NCI-H69 (cell line): Measurements from ENCODE around the gene HBA1.
"Not testable (repeated sequence)": the region's sequence is repeated elsewhere in the genome, so short reads cannot be mapped to it uniquely, and the experiment has no call there.

ENCODE experiments used
- DNase-seq: peaks from one replicate; lab custom pipeline; 2025; lab: John Stamatoyannopoulos, UW

HBA1 gene

DNA sequence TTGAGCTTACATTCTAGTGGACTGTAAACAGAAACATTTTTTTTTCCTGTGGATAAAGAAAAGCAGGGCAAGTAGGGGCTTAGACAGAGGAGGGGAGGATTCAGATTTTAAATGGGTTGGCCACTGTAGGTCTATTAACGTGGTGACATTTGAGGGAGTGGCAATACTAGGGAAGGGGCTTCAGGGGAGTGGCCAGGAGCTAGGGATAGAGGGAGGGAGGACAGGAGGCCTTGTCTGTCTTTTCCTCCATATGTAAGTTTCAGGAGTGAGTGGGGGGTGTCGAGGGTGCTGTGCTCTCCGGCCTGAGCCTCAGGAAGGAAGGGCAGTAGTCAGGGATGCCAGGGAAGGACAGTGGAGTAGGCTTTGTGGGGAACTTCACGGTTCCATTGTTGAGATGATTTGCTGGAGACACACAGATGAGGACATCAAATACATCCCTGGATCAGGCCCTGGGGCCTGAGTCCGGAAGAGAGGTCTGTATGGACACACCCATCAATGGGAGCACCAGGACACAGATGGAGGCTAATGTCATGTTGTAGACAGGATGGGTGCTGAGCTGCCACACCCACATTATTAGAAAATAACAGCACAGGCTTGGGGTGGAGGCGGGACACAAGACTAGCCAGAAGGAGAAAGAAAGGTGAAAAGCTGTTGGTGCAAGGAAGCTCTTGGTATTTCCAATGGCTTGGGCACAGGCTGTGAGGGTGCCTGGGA, 17.2 kb upstream of the HBA1 start:
- peak; percentile 49 for DNase-seq

DNA sequence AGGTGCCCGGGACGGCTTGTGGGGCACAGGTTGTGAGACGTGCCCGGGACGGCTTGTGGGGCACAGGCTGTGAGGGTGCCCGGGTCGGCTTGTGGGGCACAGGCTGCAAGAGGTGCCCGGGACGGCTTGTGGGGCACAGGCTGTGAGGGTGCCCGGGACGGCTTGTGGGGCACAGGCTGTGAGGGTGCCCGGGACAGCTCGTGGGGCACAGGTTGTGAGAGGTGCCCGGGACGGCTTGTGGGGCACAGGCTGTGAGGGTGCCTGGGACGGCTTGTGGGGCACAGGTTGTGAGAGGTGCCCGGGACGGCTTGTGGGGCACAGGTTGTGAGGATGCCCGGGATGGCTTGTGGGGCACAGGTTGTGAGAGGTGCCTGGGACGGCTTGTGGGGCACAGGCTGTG, 16.2 kb upstream of the HBA1 start:
- DNase-seq = not testable (repeated sequence)

DNA sequence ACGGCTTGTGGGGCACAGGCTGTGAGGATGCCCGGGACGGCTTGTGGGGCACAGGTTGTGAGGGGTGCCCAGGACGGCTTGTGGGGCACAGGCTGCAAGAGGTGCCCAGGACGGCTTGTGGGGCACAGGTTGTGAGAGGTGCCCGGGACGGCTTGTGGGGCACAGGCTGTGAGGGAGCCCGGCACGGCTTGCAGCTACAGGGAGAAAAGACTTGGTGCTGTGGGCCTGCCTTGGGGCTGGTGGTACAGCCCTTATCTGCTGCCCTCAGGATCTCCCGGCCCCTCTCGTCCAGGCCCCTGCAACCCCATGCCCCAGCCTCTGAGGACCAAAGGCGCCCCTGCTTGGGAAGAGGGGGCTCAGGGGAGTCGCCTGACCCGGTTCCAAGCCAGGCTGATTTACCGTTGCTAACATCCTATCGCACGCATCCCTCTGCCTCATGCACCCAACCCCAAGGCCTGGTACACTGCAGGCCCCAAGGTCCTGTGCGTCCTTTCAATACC, 15.7 kb upstream of the HBA1 start:
- DNase-seq = no peak

DNA sequence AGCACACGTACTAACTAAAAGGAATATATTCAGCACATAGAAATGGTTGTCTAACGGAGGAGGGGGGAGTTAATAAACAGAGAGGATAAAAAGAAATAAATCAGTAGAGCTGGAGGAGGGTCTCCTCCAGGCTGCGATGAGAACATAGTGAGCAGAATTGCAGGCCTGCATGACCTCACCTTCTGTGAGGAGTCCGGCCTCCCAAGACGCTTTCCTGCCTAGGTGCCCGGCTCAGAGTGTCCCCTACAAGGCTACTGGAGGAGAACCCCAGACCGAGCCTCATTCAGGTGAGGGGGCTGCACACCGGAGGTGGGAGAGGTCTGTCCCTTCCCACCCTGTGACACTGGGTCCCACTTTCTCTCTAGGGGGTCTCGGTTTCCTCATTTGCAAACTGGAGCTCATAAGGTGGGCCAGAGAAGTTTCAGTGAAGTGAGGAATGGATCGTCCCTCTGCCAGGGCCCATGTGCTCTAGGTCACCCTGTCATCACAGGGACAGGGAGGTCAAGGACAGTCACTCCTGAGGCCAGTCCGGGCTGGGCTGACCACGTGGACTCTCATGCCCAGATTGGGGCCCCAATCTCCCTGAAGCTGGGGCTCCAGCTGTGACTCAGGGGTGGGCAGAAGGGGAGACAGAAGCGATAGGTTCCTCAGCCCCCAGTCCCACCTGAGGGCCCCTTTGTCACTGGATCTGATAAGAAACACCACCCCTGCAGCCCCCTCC, 14.0 kb upstream of the HBA1 start:
- no peak for DNase-seq

DNA sequence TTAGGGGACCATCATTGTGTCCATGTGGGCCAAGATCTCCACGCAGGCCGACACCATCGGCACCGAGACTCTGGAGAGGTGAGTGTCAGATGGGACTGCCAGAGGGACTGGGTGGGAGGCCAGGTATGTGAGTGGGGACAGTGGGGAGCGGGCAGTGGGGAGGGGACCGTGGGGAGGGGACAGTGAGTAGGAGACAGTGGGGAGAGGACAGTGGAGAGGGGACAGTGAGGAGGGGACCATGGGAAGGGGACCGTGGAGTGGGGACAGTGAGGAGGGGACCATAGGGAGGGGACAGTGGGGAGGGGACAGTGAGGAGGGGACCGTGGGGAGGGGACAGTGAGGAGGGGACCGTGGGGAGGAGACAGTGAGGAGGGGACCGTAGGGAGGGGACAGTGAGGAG, 13.3 kb upstream of the HBA1 start:
- DNase-seq = not testable (repeated sequence)

DNA sequence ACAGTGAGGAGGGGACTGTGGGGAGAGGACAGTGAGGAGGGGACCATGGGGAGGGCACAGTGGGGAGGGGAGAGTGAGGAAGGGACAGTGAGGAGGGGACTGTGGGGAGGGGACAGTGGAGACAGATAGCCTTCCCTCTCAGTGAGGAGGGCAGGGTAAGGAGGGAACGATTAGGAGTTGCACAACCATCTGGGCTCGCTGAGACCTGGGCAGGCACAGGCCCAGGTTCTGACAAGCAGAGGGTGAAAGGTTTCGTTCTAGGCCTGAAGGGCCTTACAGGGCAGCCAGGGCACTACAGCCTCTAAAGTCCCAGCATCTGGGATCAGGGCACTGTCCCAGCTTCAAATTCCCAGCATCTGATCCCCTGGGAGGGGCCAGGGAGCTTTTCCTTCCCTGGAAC, 12.8 kb upstream of the HBA1 start:
- not testable (repeated sequence) for DNase-seq

DNA sequence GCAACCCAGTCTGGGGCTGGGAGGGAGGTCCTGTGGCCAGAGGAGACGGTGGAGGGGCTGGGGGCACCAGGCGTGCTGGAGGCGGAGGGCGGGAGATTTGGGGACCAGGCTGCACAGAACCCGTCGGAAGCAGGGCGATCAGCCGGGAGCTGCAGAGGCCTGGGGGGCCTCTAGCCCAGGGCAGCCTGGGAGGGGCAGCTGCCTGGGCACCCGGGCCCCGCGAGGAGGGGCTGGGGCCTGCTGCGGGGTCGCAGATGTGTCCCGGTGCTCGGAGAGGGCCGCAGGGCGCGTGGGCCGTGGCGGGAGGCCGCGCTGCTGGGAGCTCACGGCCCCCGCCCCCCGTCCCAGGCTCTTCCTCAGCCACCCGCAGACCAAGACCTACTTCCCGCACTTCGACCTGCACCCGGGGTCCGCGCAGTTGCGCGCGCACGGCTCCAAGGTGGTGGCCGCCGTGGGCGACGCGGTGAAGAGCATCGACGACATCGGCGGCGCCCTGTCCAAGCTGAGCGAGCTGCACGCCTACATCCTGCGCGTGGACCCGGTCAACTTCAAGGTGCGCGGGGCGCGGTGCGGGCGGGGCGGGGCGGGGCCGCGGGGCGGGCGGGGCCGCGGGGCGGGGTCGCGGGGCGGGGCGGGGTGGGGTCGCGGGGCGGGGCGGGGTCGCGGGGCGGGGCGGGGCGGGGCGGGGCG, 12.2 kb upstream of the HBA1 start:
- not testable (repeated sequence) for DNase-seq

DNA sequence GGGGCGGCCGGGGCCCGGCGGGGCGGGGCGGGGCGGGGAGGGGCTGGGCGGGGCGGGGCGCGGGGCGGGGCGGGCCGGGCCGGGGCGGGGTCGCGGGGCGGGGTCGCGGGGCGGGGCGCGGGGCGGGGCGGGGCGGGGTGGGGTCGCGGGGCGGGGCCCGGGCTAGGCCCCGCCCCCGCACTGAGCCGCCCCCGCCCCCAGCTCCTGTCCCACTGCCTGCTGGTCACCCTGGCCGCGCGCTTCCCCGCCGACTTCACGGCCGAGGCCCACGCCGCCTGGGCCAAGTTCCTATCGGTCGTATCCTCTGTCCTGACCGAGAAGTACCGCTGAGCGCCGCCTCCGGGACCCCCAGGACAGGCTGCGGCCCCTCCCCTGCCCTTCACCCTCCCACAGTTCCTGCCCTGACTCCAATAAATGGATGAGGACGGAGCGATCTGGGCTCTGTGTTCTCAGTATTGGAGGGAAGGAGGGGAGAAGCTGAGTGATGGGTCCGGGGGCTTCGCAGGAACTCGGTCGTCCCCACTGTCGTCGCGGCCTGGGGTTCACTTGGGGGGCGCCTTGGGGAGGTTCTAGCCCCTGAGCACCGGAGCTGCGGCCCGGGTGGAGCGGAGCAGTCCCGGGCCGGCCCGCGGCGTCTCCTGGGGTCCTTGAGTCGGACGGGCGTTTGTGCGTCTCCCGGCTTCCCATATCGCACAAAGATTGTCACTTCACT, 11.5 kb upstream of the HBA1 start:
- DNase-seq = peak; percentile 47

DNA sequence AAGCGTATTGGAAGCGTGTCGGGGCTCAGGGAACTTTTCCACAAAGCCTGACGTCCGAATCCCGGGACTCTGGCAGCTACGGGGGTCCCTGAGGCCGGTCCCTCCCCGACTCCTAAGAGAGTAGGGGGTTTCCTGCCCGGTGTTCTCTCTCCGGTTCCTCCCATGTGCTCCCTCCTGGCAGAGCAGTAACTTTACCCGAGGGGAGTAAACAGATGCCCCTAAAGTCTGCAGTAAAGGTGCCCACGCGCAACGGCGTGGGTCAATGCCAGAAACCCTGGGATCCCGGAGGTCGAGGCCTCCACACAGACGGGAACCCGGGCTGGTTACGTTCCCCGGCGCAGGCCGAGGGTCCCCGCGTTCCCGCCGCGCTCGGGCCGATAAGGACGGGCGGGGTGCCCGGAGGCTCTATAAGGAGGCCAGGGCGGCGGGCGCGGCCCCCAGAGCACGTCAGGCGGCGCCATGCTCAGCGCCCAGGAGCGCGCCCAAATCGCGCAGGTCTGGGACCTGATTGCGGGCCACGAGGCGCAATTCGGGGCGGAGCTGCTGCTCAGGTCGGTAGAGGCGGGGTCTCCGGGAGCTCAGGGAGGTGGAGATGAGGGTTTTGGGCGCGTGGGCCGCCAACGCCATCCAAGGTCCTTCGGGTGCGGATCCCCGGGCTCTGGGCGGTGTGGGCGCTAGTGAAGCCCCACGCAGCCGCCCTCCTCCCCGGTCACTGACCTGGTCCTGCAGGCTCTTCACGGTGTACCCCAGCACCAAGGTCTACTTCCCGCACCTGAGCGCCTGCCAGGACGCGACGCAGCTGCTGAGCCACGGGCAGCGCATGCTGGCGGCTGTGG, 10.7 kb upstream of the HBA1 start, which contains the start of gene HBM:
Gene HBM (plus strand): TSS at position 440 of the 836 bp plus-strand sequence. CDS start 20 bp downstream, at position 460.
- peak; percentile 45 for DNase-seq

DNA sequence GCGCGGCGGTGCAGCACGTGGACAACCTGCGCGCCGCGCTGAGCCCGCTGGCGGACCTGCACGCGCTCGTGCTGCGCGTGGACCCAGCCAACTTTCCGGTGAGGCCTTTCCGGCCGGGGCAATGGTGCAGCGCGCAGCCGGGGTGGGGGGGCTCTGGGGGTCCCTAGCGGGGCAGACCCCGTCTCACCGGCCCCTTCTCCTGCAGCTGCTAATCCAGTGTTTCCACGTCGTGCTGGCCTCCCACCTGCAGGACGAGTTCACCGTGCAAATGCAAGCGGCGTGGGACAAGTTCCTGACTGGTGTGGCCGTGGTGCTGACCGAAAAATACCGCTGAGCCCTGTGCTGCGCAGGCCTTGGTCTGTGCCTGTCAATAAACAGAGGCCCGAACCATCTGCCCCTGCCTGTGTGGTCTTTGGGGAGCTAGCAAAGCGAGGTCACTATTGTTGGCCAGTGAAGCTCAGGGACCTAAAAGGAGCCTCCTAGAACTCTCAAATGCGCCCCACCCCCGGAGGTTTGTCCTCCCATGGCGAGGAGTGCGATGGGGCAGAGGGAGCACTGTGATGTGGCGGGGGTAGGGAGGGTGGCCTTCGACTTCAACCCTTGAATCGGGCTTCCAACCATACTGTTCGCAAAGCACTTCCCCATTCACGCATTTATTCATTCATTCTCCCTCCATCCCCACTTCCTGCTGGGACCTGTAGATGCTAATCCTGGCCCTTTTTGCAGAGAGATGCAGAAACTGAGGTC, 9.9 kb upstream of the HBA1 start:
- DNase-seq = no peak

DNA sequence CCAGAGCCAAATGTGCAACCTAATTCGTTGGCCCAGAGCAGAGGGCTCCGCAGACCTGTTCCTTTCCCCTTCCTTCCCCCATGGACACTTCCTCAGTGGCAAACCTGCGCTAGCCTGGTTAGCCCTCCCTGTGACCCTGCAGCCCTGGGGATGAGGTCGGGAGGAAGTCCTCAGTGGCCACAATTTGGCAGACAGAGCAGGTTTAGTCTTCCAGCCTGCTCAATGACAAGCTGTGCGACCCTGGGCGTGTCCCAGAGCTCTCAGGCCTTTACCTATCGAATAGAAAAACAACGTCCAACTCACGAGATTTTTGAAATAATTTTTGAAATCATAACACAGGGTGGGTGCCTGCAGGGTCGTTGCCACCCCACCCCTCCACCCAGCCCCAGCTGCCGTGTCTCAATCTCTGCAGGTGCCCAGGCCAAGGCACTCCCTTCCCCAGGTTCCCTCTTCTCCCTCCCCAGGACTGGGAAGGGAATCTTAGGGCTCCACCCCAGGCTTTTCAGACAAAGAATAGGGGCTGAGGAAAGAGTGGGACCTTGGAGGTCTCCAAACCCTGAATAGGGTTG, 9.3 kb upstream of the HBA1 start:
- no peak for DNase-seq

DNA sequence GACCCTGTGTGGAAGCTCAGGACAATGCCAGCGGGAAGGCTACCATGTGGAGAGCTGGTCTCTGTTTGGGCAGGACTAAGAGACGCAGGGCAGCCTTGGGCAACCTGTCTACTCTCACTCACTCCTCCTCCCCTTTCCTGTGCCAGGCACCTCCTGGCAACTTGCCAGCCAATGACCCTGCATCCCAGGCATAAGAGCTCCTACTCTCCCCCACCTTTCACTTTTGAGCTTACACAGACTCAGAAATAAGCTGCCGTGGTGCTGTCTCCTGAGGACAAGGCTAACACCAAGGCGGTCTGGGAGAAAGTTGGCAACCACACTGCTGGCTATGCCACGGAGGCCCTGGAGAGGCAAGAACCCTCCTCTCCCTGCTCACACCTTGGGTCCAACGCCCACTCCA, 8.1 kb upstream of the HBA1 start:
- peak; percentile 86 for DNase-seq

DNA sequence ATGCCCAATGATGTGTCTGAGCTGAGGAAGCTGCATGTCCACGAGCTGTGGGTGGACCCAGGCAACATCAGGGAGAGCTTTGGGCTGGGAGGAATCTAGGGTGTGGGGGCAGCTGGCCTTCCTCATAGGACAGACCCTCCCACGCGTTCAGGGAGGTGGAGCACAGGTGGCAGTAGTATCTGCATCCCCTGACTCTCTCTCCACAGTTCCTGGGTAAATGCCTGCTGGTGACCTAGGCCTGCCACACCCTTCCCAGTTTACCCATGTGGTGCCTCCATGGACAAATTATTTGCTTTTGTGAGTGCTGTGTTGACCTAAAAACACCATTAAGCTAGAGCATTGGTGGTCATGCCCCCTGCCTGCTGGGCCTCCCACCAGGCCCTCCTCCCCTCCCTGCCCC, 7.5 kb upstream of the HBA1 start:
- DNase-seq = peak; percentile 84

DNA sequence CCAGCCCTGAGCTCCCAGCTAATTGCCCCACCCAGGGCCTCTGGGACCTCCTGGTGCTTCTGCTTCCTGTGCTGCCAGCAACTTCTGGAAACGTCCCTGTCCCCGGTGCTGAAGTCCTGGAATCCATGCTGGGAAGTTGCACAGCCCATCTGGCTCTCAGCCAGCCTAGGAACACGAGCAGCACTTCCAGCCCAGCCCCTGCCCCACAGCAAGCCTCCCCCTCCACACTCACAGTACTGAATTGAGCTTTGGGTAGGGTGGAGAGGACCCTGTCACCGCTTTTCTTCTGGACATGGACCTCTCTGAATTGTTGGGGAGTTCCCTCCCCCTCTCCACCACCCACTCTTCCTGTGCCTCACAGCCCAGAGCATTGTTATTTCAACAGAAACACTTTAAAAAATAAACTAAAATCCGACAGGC, 6.4 kb upstream of the HBA1 start:
- DNase-seq = peak; percentile 77

DNA sequence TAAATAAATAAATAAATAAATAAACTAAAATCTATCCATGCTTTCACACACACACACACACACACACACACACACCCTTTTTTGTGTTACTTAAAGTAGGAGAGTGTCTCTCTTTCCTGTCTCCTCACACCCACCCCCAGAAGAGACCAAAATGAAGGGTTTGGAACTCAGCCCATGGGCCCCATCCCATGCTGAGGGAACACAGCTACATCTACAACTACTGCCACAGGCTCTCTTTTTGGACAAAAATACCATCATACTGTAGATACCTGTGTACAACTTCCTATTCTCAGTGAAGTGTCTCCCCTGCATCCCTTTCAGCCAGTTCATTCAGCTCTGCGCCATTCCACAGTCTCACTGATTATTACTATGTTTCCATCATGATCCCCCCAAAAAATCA, 5.7 kb upstream of the HBA1 start:
- no peak for DNase-seq

DNA sequence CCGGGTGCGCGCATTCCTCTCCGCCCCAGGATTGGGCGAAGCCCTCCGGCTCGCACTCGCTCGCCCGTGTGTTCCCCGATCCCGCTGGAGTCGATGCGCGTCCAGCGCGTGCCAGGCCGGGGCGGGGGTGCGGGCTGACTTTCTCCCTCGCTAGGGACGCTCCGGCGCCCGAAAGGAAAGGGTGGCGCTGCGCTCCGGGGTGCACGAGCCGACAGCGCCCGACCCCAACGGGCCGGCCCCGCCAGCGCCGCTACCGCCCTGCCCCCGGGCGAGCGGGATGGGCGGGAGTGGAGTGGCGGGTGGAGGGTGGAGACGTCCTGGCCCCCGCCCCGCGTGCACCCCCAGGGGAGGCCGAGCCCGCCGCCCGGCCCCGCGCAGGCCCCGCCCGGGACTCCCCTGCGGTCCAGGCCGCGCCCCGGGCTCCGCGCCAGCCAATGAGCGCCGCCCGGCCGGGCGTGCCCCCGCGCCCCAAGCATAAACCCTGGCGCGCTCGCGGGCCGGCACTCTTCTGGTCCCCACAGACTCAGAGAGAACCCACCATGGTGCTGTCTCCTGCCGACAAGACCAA, 4.0 kb upstream of the HBA1 start, which contains the start of gene HBA2:
Gene HBA2 (plus strand): TSS at position 503 of the 568 bp plus-strand sequence. CDS start 37 bp downstream, at position 540.
- DNase-seq = not testable (repeated sequence)

DNA sequence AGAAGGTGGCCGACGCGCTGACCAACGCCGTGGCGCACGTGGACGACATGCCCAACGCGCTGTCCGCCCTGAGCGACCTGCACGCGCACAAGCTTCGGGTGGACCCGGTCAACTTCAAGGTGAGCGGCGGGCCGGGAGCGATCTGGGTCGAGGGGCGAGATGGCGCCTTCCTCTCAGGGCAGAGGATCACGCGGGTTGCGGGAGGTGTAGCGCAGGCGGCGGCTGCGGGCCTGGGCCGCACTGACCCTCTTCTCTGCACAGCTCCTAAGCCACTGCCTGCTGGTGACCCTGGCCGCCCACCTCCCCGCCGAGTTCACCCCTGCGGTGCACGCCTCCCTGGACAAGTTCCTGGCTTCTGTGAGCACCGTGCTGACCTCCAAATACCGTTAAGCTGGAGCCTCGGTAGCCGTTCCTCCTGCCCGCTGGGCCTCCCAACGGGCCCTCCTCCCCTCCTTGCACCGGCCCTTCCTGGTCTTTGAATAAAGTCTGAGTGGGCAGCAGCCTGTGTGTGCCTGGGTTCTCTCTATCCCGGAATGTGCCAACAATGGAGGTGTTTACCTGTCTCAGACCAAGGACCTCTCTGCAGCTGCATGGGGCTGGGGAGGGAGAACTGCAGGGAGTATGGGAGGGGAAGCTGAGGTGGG, 3.1 kb upstream of the HBA1 start:
- not testable (repeated sequence) for DNase-seq

DNA sequence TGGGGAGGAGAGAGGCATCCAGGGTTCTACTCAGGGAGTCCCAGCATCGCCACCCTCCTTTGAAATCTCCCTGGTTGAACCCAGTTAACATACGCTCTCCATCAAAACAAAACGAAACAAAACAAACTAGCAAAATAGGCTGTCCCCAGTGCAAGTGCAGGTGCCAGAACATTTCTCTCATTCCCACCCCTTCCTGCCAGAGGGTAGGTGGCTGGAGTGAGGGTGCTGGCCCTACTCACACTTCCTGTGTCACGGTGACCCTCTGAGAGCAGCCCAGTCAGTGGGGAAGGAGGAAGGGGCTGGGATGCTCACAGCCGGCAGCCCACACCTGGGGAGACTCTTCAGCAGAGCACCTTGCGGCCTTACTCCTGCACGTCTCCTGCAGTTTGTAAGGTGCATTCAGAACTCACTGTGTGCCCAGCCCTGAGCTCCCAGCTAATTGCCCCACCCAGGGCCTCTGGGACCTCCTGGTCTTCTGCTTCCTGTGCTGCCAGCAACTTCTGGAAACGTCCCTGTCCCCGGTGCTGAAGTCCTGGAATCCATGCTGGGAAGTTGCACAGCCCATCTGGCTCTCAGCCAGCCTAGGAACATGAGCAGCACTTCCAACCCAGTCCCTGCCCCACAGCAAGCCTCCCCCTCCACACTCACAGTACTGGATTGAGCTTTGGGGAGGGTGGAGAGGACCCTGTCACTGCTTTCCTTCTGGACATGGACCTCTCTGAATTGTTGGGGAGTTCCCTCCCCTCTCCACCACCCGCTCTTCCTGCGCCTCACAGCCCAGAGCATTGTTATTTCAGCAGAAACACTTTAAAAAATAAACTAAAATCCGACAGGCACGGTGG, 2.3 kb upstream of the HBA1 start:
- peak; percentile 61 for DNase-seq
